Left renal cortex interstitium (tissue), 4 donors: ENCODE measurements around the gene FAM163A. TPM values are rescaled to one million over a fixed set of nuclear protein-coding genes. Genes with fewer than 3 reads are reported as not detected.
"Not testable (repeated sequence)": the region's sequence is repeated elsewhere in the genome, so short reads cannot be mapped to it uniquely, and the experiment has no call there.

Source experiments
- DNase-seq, 4 donors: peaks; one replicate each; pipeline ENCODE4 v3.0.0-alpha.2; 2013; ENCODE audit warnings: low read depth in 4 of 4, low spot score in 2 of 4, missing footprints in 1 of 4
- polyA plus RNA-seq, 4 donors: library from polyadenylated mRNA; unstranded; fragments of 120-200 nt; gene quantifications; one replicate each; pipeline ENCODE4 v1.2.1, GENCODE V29; 2013; ENCODE audit not compliant: insufficient read length in 4 of 4

The FAM163A gene
- polyA plus RNA-seq: 1 to 10 TPM in 1 of 4 donors, under 1 TPM in 3; 0.52 to 1.0 (median 0.63) TPM

DNA sequence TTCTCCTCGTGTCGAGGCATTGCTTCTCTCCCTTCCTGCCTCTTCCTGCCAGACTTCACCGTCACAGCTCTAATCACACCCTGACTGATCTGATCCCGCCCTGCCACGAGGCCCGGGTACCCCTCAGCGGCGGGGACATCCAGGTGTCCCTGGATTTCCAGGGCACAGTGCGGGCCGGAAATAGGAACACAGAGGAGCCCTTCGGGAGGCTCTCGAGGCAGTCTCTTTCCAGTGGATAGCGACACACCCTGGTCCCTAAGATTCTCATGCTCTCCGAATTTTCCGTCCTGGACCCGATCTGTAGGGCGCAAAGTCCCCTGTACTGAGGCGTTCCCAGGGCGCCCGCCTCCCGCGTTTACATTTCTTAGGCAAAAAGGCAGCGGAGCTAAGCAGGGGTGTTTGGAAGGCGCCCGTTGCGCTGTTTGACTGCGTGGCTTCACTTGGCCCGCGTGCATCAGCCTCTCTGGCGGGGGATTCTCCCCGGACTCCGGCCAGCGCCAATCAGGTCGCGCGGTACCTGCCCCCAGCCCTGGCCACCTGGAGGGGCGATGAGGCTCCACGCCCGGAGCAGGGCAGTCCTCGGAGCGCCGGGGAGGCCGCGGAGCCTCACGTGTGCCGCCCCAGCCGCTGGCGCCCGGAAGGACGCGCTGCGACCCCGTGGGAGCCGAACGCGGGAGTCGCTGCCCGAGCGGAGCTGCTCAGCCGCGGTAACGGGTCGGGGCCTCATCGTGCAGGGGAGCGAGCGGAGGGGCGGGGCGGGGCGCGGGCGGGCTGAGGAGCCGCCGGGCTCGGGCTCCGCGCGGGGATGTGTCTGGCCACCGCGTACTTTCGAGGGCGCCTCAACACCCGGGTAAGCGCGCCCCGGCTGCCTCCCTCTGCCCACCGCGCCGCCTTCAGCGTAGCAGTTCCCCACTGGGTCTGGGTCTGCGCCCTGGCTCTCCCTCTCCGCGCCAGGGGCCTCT lies at the start of gene FAM163A:
Gene FAM163A (plus strand): TSS at position 575 of the 962 bp plus-strand sequence. CDS start 69,807 bp downstream, outside the sequence.
- no peak for DNase-seq

DNA sequence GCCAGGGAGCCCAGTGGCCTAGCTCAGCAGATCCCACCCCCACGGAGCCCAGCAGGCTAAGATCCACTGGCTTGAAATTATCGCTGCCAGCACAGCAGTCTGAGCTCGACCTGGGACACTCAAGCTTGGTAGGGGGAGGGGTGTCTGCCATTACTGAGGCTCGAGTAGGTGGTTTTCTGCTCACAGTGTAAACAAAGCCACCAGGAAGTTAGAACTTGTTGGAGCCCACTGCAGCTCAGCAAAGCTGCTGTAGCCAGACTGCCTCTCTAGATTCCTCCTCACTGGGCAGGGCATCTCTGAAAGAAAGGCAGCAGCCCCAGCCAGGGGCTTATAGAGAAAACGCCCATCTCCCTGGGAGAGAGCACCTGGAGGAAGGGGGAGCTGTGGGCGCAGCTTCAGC lies 48.6 kb upstream of the FAM163A start:
- not testable (repeated sequence) for DNase-seq

DNA sequence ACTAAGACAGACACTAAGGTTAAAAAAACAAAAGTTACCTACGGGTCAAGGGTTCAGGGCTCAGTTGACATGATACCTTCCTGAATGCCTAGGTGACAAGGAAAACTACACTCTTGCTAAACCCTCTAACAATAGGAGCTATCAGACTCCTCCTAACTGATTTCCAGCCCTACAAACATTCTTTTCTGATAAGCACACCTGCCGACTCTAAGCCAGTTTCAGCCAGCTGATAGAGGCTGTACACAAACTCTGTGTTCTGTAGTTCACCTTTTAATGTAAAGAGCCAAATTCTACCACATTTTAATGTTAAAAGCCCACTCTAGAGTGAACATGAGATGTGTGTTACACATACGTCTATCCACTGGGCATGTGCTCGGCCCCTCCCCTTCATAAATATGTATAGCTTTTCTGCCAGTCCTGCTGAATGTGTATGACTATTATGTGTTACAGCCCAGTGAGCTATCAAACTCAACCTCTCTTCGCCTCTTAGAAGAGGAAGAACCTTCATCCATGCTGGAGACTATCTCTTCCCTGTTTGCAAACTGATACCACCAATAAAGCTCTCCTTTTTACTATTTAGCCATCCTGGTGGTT lies 40.0 kb upstream of the FAM163A start:
- no peak for DNase-seq

DNA sequence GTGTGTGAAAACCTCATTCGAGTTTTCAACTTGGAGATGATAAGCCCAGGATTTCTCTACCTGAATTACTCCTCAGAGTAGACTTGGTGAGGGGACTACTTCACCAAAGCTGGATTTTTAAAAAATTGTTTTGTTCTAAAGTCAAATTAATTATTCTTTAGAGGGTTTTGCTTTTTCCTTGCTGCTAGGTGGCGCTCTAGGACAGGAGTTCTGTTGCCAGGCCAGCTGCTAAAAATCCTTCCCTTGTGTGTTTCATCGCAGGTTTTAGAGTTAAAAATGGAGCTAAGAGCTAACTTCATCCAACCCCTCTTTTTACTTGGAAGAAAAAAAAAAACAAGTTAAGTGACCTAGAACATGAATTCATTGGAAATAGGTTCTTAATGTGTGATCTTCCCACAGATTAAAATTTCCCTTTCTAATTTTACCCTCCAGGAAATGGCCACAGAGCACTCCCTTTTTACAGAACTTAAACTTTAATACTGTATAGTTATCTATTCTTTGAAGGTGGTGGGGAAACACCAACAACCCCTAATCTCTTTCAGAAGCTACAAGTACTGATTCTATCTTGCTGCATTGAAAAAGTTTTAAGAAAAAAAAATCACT lies 36.7 kb upstream of the FAM163A start:
- DNase-seq: peak in 3 of 4 donors; percentile 32 to 72 (median 54)

DNA sequence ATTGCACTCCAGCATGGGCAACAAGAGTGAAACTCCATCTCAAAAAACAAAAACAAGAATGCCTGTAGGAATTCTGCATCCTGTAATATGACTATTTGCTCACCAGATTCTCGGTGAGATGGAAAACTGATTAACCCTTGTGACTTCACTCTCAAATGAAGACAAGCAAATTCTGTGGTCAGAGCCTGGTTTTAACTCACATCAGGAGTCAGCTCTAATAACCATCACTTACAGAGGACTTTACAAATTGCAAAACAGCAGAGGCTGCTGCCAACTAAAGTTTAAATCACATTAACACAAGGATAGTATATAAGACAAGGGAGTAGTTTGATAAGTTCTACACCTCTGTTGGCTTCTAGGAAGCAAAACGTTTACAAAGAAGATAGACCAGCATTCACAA lies 35.7 kb upstream of the FAM163A start:
- no peak for DNase-seq

DNA sequence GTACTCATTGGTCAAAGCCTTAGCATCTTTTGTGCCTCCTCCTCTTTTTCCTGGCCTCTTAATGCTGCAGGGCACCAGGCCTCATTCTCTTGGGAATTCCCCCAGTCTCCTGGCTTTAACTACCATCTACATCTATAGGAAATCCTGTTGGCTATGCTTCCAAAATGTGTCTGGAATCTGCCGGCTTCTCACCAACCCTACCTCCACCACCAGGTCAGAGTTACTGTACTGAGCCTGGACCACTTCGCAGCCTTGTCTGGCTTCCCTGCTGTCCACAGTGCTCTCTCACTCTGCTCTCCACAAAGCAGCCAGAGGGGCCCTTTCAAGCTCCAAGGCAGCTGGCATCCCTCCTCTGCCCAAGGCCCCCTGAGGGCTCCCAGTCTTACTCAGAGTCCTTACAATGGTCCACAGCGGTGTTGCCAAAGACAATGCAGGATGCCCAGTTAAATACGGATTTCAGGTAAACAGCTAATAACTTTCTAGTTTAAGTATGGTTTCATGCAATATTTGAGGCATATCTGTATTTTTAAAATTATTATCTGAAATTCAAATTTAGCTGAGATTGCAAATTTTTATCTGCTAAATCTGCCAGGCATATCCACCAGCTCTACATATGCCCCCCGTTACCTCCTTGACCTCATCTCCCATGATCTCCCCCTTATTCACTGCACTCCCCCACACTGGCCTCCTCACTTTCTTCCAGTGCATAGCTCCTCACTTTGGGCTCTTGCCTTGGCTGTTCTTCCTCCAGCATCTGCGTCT lies 34.5 kb upstream of the FAM163A start:
- no peak for DNase-seq

DNA sequence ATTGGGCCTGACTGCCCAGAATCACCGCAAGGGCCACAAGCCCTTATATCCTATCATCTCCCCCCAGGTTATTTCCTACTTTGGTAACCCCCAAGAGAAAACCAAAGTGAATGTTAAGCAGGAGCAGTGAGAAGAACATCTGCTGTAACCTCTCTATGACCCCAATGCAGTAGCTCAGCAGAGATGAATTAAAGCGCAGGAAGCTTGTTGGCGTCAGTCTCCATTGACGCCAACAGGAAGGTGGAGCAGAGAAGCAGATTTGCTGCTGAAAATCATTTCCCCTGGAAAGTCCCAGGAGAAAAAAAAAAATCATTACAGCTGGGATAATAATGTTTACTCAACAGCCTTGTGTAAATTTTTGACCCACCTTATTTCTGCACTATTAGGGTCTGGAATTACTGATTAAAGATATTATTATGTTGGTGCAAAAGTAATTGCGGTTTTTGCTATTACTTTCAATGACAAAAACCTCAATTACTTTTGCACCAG lies 33.2 kb upstream of the FAM163A start:
- peak in 2 of 4 donors; percentile 18 to 32 for DNase-seq

DNA sequence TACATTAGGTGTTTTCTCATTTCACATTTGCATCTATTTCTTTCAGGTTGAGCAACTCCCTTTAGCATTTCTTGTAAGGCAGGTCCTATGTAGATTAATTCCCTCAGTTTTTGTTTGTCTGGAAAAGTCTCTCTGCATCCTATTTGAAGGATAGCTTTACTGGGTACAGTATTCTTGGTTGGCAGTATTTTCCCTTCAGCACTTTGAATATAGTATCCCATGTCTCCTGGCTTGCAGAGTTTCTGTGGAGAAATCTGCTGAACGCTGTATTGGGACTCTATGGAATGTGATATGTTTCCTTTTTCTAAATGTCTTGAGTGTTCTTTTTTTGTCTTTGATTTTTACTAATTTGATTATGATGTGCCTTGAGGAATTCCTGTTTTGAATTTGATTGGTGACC lies 28.9 kb upstream of the FAM163A start:
- DNase-seq: no peak

DNA sequence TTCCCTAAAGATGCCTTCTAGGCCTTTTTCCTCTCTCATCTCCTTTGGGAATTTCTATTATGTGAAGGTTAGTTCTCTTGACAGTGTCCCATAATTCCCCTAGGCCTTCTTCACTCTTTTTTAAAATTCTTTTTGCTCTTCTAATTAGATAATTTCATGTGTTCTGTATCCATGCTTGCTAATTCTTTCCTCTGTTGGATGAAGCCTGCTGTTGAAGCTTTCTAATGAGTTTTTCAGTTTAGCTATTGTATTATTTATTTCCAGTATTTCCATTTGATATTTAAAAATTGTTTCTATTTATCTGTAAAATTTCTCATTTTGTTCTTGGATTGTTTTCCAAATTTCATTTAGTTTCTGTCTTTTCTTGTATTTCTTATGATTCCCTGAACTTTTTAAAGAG lies 28.5 kb upstream of the FAM163A start:
- DNase-seq: no peak

DNA sequence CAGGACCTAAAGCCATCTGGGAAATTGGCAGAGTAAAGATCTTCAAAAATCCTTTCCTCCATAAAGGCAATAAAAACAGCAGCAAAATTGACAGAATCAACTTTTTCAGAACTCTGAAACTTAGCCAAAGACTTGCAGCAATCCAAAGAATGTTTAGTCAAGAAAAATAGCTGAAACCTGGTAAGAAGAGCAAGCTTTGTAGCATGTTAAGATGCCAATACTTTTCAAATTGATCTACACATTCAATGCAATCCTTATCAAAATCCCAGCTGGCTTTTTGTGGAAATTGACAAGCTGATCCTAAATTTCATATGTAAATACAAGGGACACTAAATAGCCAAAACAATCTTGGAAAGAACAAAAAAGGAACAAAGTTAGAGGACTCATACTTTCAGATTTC lies 23.8 kb upstream of the FAM163A start:
- no peak for DNase-seq

DNA sequence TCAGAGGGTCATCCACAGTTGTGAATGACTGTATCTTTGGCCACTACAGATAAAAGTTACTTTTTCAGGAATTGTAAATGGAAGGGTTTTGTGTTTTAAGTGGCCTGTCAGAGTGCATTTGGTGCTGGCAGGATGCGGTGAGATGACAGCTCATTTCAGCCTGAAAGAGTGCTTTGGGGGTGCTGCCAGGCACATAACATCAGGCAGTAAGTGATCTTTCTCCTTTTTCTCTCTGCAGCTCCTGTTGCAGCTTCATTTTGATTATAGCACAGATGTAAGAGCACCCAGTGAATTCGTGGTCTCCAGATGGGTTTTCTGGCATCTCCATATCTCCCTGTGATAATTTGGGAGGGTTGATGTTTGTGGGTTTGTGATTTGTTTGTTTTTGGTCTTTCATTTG lies 14.8 kb upstream of the FAM163A start:
- DNase-seq: no peak

DNA sequence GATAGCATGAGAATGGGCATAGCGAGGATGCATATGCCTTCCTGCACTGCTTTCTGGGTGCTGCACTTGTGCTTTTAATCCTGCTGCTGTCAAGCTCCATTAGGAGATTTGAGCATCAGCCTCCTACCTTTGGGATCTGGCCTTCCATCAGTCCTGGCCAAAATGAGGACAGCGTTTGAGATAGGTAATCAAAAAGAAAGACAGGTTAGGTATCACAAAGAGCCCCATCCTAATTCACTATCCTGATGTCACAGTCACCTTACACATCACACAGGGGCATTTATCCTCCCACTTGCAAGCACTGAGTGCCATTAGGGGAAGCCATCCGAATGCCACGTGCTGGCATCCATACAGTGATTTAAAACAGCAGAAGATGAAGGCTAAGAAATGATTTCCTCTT lies 13.2 kb upstream of the FAM163A start:
- DNase-seq: no peak

DNA sequence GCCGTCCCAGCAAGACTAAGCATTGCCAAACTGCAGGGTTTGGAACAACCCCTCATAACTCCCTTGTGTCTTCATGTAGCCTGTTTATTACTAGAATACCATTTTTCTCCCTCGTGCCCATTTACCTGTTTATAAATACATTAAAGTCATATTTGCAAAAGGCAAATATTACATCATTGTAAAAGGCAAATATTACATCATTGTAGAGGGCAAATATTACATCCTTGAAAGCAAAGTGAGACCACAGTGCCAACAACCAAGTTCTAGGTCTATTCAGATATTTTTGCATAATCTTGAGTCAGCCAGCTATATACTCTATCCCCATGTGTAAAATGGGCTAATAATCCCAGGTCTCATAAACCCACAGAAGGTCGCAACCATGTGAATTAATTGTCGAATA lies 11.4 kb upstream of the FAM163A start:
- DNase-seq: no peak

DNA sequence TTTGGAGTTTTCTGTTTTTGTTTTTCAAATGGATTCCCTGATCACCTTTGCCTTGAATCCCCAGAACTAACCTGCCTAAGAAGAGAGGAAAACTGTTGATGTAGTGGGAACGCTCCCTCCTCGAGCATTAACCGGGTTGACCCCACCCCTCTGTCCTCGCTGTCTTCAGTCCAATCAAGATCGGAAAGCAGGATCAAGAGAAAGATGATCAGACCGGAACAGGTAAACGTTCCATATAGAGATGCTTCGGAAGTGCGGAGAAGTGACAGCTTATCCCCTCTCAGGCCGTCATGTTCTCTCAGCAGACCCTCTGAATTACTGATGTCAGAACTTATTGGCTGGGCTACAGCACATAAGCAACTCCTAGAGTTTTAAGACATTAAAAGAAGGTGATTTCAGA lies 800 bp upstream of the FAM163A start:
- no peak for DNase-seq

DNA sequence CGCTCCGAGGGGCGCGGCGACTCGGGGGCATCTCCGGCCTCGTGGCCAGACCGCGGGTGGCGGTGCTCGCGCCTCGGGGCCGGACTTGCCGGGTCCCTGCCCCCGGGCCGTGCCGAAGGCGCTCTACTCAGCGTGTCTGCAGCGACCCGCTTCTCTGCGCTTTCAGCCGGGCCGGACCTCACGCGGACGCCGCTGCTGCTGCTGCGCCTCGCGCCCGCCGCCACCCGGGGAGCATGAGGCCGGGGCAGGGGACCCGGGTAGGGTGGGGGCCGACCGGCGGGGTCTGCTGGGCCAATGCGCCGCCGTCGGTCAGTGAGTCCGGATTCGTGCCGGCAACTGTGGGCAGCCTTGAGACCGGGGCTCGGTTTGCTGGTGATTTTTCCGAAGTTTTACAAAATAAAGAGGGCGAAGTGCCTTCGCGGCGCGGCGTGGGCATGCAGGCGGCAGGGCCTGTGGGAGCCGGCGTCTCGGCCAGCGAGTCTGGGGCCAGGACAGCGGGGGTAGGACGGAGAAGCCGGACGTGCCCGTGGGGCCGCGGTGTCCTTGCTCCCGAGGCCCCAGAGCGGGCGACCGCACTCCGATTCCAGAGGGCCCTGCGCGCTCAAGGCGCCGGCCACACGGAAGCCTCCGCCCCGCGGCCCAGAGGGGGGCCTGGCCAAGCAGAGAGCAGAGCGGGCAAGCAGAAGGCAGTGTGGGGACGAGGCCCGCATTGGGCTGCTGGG lies 749 bp downstream of the FAM163A start:
- no peak for DNase-seq

DNA sequence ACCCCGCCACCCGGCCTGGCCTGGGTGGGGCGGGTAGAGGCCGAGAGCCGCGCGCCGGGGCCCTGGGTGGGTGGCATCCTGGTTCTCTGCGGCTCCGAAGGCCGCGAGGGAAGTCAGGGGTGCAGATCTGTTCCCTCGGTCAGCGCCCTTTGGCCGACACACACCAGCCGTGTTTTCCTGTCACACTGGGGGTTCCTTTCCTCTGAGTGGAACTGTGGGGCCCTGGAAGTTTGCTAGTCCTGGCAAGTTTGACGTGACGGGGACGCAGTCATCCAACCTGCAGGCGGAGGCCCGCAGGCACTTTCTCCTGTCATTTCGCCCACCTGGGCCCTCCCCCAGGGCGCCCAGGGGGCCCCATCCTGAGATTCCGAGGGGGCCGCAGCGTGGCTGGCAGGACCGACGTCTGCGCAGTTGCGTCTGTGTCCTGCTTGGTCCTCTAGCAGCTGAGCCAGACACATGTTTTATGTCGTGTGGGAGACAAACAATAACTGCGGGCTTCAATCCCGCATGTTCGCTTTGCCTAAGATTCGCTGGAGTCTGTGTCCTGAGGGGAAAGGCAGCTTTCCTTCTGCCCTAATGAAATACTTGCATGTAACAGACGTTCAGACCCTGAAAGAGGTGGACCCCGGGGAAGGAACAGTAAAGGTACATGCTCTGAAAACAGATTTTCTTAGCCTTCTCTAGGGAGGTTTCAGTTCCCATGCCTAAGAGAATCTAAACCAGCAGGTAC lies 1.5 kb downstream of the FAM163A start:
- DNase-seq: no peak

DNA sequence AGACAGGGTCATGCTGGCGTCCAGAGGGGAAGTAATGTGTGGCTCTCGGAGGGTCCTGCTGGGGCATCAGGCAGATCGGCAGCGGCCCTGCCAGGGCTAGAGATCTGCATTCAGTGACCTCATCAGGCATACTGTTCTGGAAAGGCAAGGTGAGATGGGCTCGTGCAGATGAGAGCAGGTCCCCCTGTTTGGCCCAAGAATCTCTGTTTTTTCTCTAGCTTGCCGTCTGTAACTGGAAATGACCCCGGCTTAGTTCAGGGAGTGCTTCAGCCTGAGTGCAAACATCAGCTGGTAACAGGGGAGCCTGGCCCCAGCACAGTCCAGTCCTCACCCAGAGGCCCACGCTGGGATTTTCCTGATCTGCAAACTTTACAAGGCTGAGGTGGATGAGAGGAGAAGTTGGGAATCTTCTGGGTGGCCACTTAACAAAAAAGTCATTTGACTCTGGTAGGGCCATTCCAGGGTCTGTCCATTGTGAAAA lies 2.1 kb downstream of the FAM163A start:
- DNase-seq: no peak

DNA sequence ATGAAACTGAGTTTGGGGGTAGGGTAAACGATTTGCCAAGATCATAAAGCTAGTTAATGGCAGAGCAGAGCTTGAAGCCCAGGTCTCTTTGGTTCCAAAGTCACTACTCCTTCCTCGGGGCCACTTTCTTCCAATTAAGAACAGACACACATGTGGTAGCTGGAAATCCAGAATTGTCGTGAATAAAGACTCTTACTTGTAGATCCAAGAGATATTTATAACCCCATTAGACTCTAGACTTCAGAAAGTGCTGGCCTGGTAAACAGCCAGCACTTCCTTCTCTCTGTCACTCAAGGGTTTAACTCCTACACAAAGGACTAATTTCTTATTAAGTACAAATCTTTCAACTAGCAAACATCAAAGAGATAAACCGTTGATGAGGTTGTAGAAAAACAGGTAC lies 2.7 kb downstream of the FAM163A start:
- DNase-seq: no peak

DNA sequence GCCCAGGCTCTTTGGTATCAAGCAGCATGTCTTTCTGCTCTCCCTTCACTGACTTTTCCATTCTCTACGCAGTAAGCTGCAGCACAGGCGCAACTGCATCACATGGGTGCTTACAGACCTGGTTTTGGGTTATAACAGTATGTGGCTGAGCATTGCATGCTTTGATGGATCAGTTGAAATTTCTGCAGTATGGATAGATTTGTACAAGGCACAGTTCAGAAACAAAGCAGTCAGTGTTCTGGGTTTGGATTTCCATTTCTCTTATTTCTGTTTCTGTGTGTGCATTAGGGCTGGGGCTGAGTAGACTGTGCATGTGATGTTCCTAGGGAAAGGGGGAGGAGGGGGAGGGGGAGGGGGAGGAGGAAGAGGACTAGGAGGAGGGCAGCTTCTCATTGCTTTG lies 4.5 kb downstream of the FAM163A start:
- no peak for DNase-seq
